OCI-LY1 (cell line): ENCODE data around the gene PRR5L.

ENCODE experiments used
- H2AFZ ChIP-seq: fragments of 200-600 bp; sonication (generic), shearing (Covaris generic); 2 replicates; pipeline ENCODE4 v1.6.0; 2014; ENCODE audit warnings: antibody characterized with exemption, mild to moderate bottlenecking, low read length
- H3F3A ChIP-seq: fragments of 200-600 bp; sonication (generic), shearing (Covaris generic); 2 replicates; pipeline ENCODE4 v1.6.0; 2014; ENCODE audit warnings: mild to moderate bottlenecking, antibody characterized with exemption, low read length, moderate library complexity; ENCODE audit not compliant: insufficient read depth
- H3K27ac ChIP-seq: fragments of 200-600 bp; sonication (generic); 2 replicates; pipeline ENCODE4 v1.5.1; 2014; ENCODE audit warnings: low read length, mixed run types, mild to moderate bottlenecking, low read depth; ENCODE audit not compliant: poor library complexity, severe bottlenecking
- H3K27me3 ChIP-seq: fragments of 200-600 bp; sonication (generic); 2 replicates; pipeline ENCODE4 v1.6.0; 2014; ENCODE audit warnings: antibody characterized with exemption, mild to moderate bottlenecking, low read length, moderate library complexity; ENCODE audit not compliant: insufficient read depth
- H3K36me3 ChIP-seq: fragments of 200-600 bp; sonication (generic); 2 replicates; pipeline ENCODE4 v1.6.1; 2014; ENCODE audit warnings: mild to moderate bottlenecking, antibody characterized with exemption, low read length, moderate library complexity, mixed read lengths; ENCODE audit not compliant: insufficient read depth
- H3K4me1 ChIP-seq: fragments of 200-600 bp; sonication (generic); 2 replicates; pipeline ENCODE4 v1.5.1; 2014; ENCODE audit warnings: mild to moderate bottlenecking, low read length, moderate library complexity; ENCODE audit not compliant: insufficient read depth, severe bottlenecking
- H3K4me2 ChIP-seq: fragments of 200-600 bp; sonication (generic), shearing (Covaris generic); 2 replicates; pipeline ENCODE4 v1.6.1; 2014; ENCODE audit warnings: low read length
- H3K4me3 ChIP-seq: fragments of 200-600 bp; sonication (generic); 2 replicates; pipeline ENCODE4 v1.5.1; 2014; ENCODE audit warnings: low read length, low read depth, mild to moderate bottlenecking, mixed read lengths; ENCODE audit not compliant: poor library complexity, severe bottlenecking
- H3K79me2 ChIP-seq: fragments of 200-600 bp; shearing (Covaris generic); 2 replicates; pipeline ENCODE4 v1.6.1; 2016; ENCODE audit warnings: mixed run types, low read length, mixed read lengths; ENCODE audit not compliant: insufficient read depth
- H3K9ac ChIP-seq: fragments of 200-600 bp; sonication (generic), shearing (Covaris generic); 2 replicates; pipeline ENCODE4 v1.6.1; 2014; ENCODE audit warnings: mild to moderate bottlenecking, low read length, mixed read lengths
- H3K9me2 ChIP-seq: fragments of 200-600 bp; sonication (generic), shearing (Covaris generic); 2 replicates; pipeline ENCODE4 v1.6.1; 2014; ENCODE audit warnings: low read depth, mild to moderate bottlenecking, low read length, mixed read lengths
- H3K9me3 ChIP-seq: fragments of 200-600 bp; shearing (Covaris generic); 2 replicates; pipeline ENCODE4 v1.6.1; 2014; ENCODE audit warnings: low read length, mixed read lengths
- H4K20me1 ChIP-seq: fragments of 200-600 bp; sonication (generic), shearing (Covaris generic); 2 replicates; pipeline ENCODE4 v1.6.0; 2016; ENCODE audit warnings: mild to moderate bottlenecking, low read length; ENCODE audit not compliant: insufficient read depth
- CTCF ChIP-seq: fragments of 200-600 bp; sonication (generic), shearing (Covaris generic); IDR thresholded peaks from 2 replicates; pipeline ENCODE4 v1.5.1; 2017; ENCODE audit warnings: mild to moderate bottlenecking, antibody characterized with exemption, low read length, moderate library complexity, mixed read lengths
- EZH2 ChIP-seq: fragments of 200-600 bp; sonication (generic), shearing (Covaris generic); IDR thresholded peaks from 2 replicates; pipeline ENCODE4 v1.8.0; 2017; ENCODE audit warnings: borderline replicate concordance, mixed run types, mild to moderate bottlenecking, antibody characterized with exemption, low read length, moderate library complexity, mixed read lengths

PRR5L gene

GRCh38 chr11:36453678-36454077 lies 157.6 kb downstream of the PRR5L start:
- H3K9ac ChIP-seq = no peak overlapping the region
- H4K20me1 ChIP-seq = no peaks in the 10 kb centered on the region
- no peaks in the 10 kb centered on the region for H3K9me3 ChIP-seq
- H3K27me3 ChIP-seq = no peaks in the 10 kb centered on the region
- no peak for TF ChIP-seq EZH2
- TF ChIP-seq CTCF = no peak
- H3K27ac ChIP-seq = no peak overlapping the region
- no peak overlapping the region for H3K4me2 ChIP-seq
- H3K9me2 ChIP-seq = no peaks in the 10 kb centered on the region
- no peaks in the 10 kb centered on the region for H3F3A ChIP-seq
- H3K79me2 ChIP-seq = no peaks in the 10 kb centered on the region
- H2AFZ ChIP-seq = no peak overlapping the region
- H3K4me1 ChIP-seq = no peaks in the 10 kb centered on the region
- no peaks in the 10 kb centered on the region for H3K36me3 ChIP-seq
- H3K4me3 ChIP-seq = no peak overlapping the region

GRCh38 chr11:36454551-36454940 lies 158.5 kb downstream of the PRR5L start:
- Histone ChIP-seq H3K4me1 (no peaks in the 10 kb centered on the region), H3K9ac (no peak overlapping the region), H4K20me1 (no peaks in the 10 kb centered on the region), H3K27ac (no peak overlapping the region), H3K4me3 (no peak overlapping the region), H3K9me3 (no peaks in the 10 kb centered on the region), H3K27me3 (no peaks in the 10 kb centered on the region), H2AFZ (no peak overlapping the region), H3K79me2 (no peaks in the 10 kb centered on the region), H3K36me3 (no peaks in the 10 kb centered on the region), H3K9me2 (no peaks in the 10 kb centered on the region), H3K4me2 (no peak overlapping the region), H3F3A (no peaks in the 10 kb centered on the region)
- TF ChIP-seq EZH2 (no peak), CTCF (no peak)

- H3K4me1 ChIP-seq = no peaks in the 10 kb centered on the region
- no peaks in the 10 kb centered on the region for H3K9me3 ChIP-seq
- no peak overlapping the region for H3K9ac ChIP-seq
- no peaks in the 10 kb centered on the region for H3K36me3 ChIP-seq
- H2AFZ ChIP-seq = no peak overlapping the region
- no peaks in the 10 kb centered on the region for H3K79me2 ChIP-seq
- no peak overlapping the region for H3K27ac ChIP-seq
- no peak overlapping the region for H3K4me3 ChIP-seq
- no peak overlapping the region for H3K4me2 ChIP-seq
- TF ChIP-seq CTCF = no peak
- TF ChIP-seq EZH2 = no peak
- H4K20me1 ChIP-seq = no peaks in the 10 kb centered on the region
- no peaks in the 10 kb centered on the region for H3K27me3 ChIP-seq
- no peaks in the 10 kb centered on the region for H3F3A ChIP-seq
- no peaks in the 10 kb centered on the region for H3K9me2 ChIP-seq
Measured at GRCh38 chr11:36454941-36455631, 159.0 kb downstream of the PRR5L start.
